Coronary artery (tissue), 2 donors: ENCODE data around the gene UBE3D.

Experiments used
- DNase-seq: peaks from one replicate; pipeline ENCODE4 v3.0.0-alpha.2; 2017; ENCODE audit warnings: low spot score
- H3K27ac ChIP-seq, 2 donors: fragments of 200-600 bp; sonication (generic); one replicate each; pipeline ENCODE4 v1.5.1; 2016 to 2019
- H3K4me3 ChIP-seq: fragments of 200-600 bp; sonication (generic); 2 replicates; pipeline ENCODE4 v1.5.1; 2016; ENCODE audit warnings: mild to moderate bottlenecking, moderate library complexity
- CTCF ChIP-seq: fragments of 200-600 bp; sonication (generic); IDR thresholded peaks from one replicate; pipeline ENCODE4 v1.5.1; 2019; ENCODE audit warnings: antibody characterized with exemption

The UBE3D gene

GRCh38 chr6:82996156-82996555, 69.5 kb downstream of the UBE3D start:
- no peak overlapping the region for H3K27ac ChIP-seq
- DNase-seq: no peak
- no peak overlapping the region for H3K4me3 ChIP-seq
- TF ChIP-seq CTCF: no peak

- Histone ChIP-seq H3K4me3 (no peak overlapping the region), H3K27ac (no peak overlapping the region)
- no peak for TF ChIP-seq CTCF
- no peak for DNase-seq
These were observed 70.6 kb downstream of the UBE3D start for GRCh38 chr6:82995066-82995465.

GRCh38 chr6:82989736-82990290, 75.8 kb downstream of the UBE3D start:
- H3K4me3 ChIP-seq: no peak overlapping the region
- DNase-seq: no peak
- no peak overlapping the region for H3K27ac ChIP-seq
- TF ChIP-seq CTCF: no peak

- no peak for DNase-seq
- Histone ChIP-seq H3K27ac (no peak overlapping the region), H3K4me3 (no peak overlapping the region)
- TF ChIP-seq CTCF: no peak
These were observed 76.7 kb downstream of the UBE3D start for GRCh38 chr6:82988930-82989351.

GRCh38 chr6:82987951-82988350, 77.7 kb downstream of the UBE3D start:
- H3K27ac ChIP-seq: no peak overlapping the region
- no peak overlapping the region for H3K4me3 ChIP-seq
- DNase-seq: no peak
- no peak for TF ChIP-seq CTCF

GRCh38 chr6:82987416-82987815, 78.2 kb downstream of the UBE3D start:
- no peak for TF ChIP-seq CTCF
- no peak for DNase-seq
- Histone ChIP-seq H3K27ac (no peak overlapping the region), H3K4me3 (no peak overlapping the region)

GRCh38 chr6:82984720-82985119, 80.9 kb downstream of the UBE3D start:
- Histone ChIP-seq H3K27ac (no peak overlapping the region), H3K4me3 (no peak overlapping the region)
- TF ChIP-seq CTCF: no peak
- no peak for DNase-seq
